KOPT-K1 (cell line): ENCODE results near the gene NPIPB9.
"Not testable (repeated sequence)": the region's sequence is repeated elsewhere in the genome, so short reads cannot be mapped to it uniquely, and the experiment has no call there.

Source experiments
- H3K27ac ChIP-seq: fragments of 200-600 bp; sonication (generic); 2 replicates; pipeline ENCODE4 v1.5.1; 2016; ENCODE audit warnings: antibody characterized with exemption, mild to moderate bottlenecking, low read depth, low read length; ENCODE audit not compliant: poor library complexity, severe bottlenecking
- H3K36me3 ChIP-seq: fragments of 200-600 bp; sonication (generic); 2 replicates; pipeline ENCODE4 v1.5.1; 2017; ENCODE audit warnings: antibody characterized with exemption, mild to moderate bottlenecking, low read length, moderate library complexity; ENCODE audit not compliant: insufficient read depth
- H3K9me3 ChIP-seq: fragments of 200-600 bp; sonication (generic); 2 replicates; pipeline ENCODE4 v1.5.1; 2017; ENCODE audit warnings: antibody characterized with exemption, low read length, mild to moderate bottlenecking; ENCODE audit not compliant: insufficient read depth, poor library complexity, severe bottlenecking

Gene NPIPB9

GRCh38 chr16:28802235-28803019, 50.8 kb downstream of the NPIPB9 start:
- not testable (repeated sequence) for H3K27ac ChIP-seq, H3K36me3 ChIP-seq, H3K9me3 ChIP-seq

- H3K9me3 ChIP-seq, H3K27ac ChIP-seq, H3K36me3 ChIP-seq: not testable (repeated sequence)
Measured at GRCh38 chr16:28807445-28808120, 56.0 kb downstream of the NPIPB9 start.

GRCh38 chr16:28820016-28820415, 68.4 kb downstream of the NPIPB9 start:
- Histone ChIP-seq H3K9me3 (no peaks in the 10 kb centered on the region), H3K36me3 (peaks cover 17% of the 10 kb centered on the region), H3K27ac (no peak overlapping the region)

- not testable (repeated sequence) for H3K9me3 ChIP-seq, H3K27ac ChIP-seq
- peaks cover 22% of the 10 kb centered on the region for H3K36me3 ChIP-seq
Measured at GRCh38 chr16:28820546-28820945, 69.0 kb downstream of the NPIPB9 start.

- peak overlapping the region; percentile 100 for H3K27ac ChIP-seq
- H3K36me3 ChIP-seq = peaks cover 36% of the 10 kb centered on the region
- no peaks in the 10 kb centered on the region for H3K9me3 ChIP-seq
Measured at GRCh38 chr16:28821874-28822519, 70.4 kb downstream of the NPIPB9 start.
